K562 (cell line): ENCODE measurements around the gene OTOG. TPM values are rescaled to one million over a fixed set of nuclear protein-coding genes. Genes with fewer than 3 reads are reported as not detected.

Experiments used
- ATAC-seq: fragments of 200-7000 bp; cut with Tn5 transposase; 3 replicates; pipeline ENCODE4 v1.9.1; 2020; ENCODE audit warnings: moderate library complexity
- BruUV-seq: library from RNA; stranded (reverse); fragments of 400-500 nt; replicated peaks from 2 replicates; lab custom pipeline; 2021; lab: Mats Ljungman, UMichigan
- CTCF ChIA-PET: fragments of 300-600 bp; formaldehyde crosslinking; extraction: SDS; loops from one replicate; lab custom pipeline; 2021; ENCODE audit warnings: low intra/inter-chr PET ratio; lab: Yijun Ruan, JAX
- POLR2A ChIA-PET: fragments of 300-600, 350-650 bp; sonication (Branson Sonifier 250); formaldehyde crosslinking; extraction: SDS; loops from one replicate; lab custom pipeline; 2021; ENCODE audit warnings: antibody characterized with exemption, inconsistent platforms; lab: Yijun Ruan, JAX
- DNase-seq, 4 experiments: peaks; one replicate each; pipeline versions ENCODE4 v3.0.0 to v3.0.0-alpha.2; 2011 to 2018; ENCODE audit warnings: low spot score in 3 of 4, mixed read lengths in 3 of 4; ENCODE audit errors: extremely low read depth in 1 of 4
- FAIRE-seq: peaks from 2 replicates; lab custom pipeline; 2011; peaks lifted over from hg19 to GRCh38; lab: Jason Lieb, UNC
- H2AFZ ChIP-seq: 2 replicates; pipeline ENCODE4 v1.6.0; 2011; ENCODE audit warnings: low read depth, low read length, control low read depth, inconsistent platforms
- H3K27ac ChIP-seq: fragments of 200-600 bp; 3 replicates; pipeline ENCODE4 v1.8.0; 2011; ENCODE audit warnings: low read depth, mild to moderate bottlenecking, control low read depth, inconsistent platforms, low read length, moderate library complexity, mixed read lengths; ENCODE audit errors: extremely low read depth
- H3K27me3 ChIP-seq, 2 experiments: fragments of 300-600 bp in 1 of 2; 2 replicates in 1 of 2; 3 replicates in 1 of 2; pipeline versions ENCODE4 v1.6.0 to v1.8.0; 2011; ENCODE audit warnings: inconsistent platforms in 2 of 2, low read length in 2 of 2, mild to moderate bottlenecking in 1 of 2, mixed read lengths in 1 of 2, moderate library complexity in 1 of 2; ENCODE audit not compliant: control insufficient read depth in 2 of 2, insufficient read depth in 2 of 2
- H3K36me3 ChIP-seq: fragments of 300-600 bp; 3 replicates; pipeline ENCODE4 v1.8.0; 2011; ENCODE audit warnings: mild to moderate bottlenecking, low read length, inconsistent platforms; ENCODE audit not compliant: control insufficient read depth, insufficient read depth
- H3K4me1 ChIP-seq, 2 experiments: fragments of 200-600 bp in 1 of 2; replicated peaks in 1 of 2; 2 replicates in 1 of 2; 3 replicates in 1 of 2; pipeline versions ENCODE4 v1.5.1 to v1.8.0; 2011; ENCODE audit warnings: inconsistent platforms in 2 of 2, low read length in 2 of 2, mild to moderate bottlenecking in 1 of 2, mixed read lengths in 1 of 2, moderate library complexity in 1 of 2; ENCODE audit not compliant: control insufficient read depth in 2 of 2, insufficient read depth in 2 of 2
- H3K4me2 ChIP-seq: 2 replicates; pipeline ENCODE4 v1.6.1; 2011; ENCODE audit warnings: low read length, control low read depth, inconsistent platforms, mixed read lengths; ENCODE audit not compliant: insufficient read depth
- H3K4me3 ChIP-seq: fragments of 200-600 bp; sonication (generic), shearing (Covaris generic); 2 replicates; pipeline ENCODE4 v1.5.1; 2016; ENCODE audit warnings: control low read depth, inconsistent platforms
- H3K79me2 ChIP-seq: fragments of 200-600 bp; 3 replicates; pipeline ENCODE4 v1.8.0; 2011; ENCODE audit warnings: low read length, inconsistent platforms; ENCODE audit not compliant: control insufficient read depth, insufficient read depth
- H3K9ac ChIP-seq, 2 experiments: 2 replicates each; pipeline versions ENCODE4 v1.6.0 to v1.6.1; 2011; ENCODE audit warnings: low read depth in 2 of 2, low read length in 2 of 2, control low read depth in 1 of 2, inconsistent platforms in 1 of 2, mild to moderate bottlenecking in 1 of 2, mixed read lengths in 1 of 2; ENCODE audit not compliant: insufficient read depth in 1 of 2
- H3K9me1 ChIP-seq: one replicate; pipeline ENCODE4 v1.6.0; 2011; ENCODE audit warnings: inconsistent platforms, mild to moderate bottlenecking, low read length, moderate library complexity; ENCODE audit not compliant: control insufficient read depth, insufficient read depth
- H3K9me3 ChIP-seq: replicated peaks from 2 replicates; pipeline ENCODE4 v1.5.1; 2011; ENCODE audit warnings: low read depth, low read length, inconsistent platforms; ENCODE audit not compliant: control insufficient read depth, insufficient read depth
- H4K20me1 ChIP-seq: replicated peaks from 2 replicates; pipeline ENCODE4 v1.6.1; 2011; ENCODE audit warnings: low read length, inconsistent platforms, mixed read lengths; ENCODE audit not compliant: control insufficient read depth, insufficient read depth
- CREBBP ChIP-seq: IDR thresholded peaks from one replicate; pipeline ENCODE4 v1.6.1; 2012; ENCODE audit warnings: low read depth, mild to moderate bottlenecking, control low read depth, inconsistent platforms, low read length
- XRCC3 ChIP-seq: fragments of 450-650 bp; IDR thresholded peaks from 2 replicates; pipeline ENCODE4 v1.6.1; 2017; ENCODE audit warnings: mild to moderate bottlenecking, moderate library complexity
- ZNF217 ChIP-seq: sonication (generic); formaldehyde crosslinking; IDR thresholded peaks from 2 replicates; pipeline ENCODE4 v1.8.0; 2022; ENCODE audit warnings: mild to moderate bottlenecking, missing genetic modification reagents
- ZNF445 ChIP-seq: fragments of 250-450 bp; sonication (Bioruptor Pico); IDR thresholded peaks from 2 replicates; pipeline ENCODE4 v1.4.0; 2020; ENCODE audit warnings: low read depth, mild to moderate bottlenecking, moderate library complexity
- ZNF695 ChIP-seq: fragments of 450-650 bp; formaldehyde crosslinking; IDR thresholded peaks from 2 replicates; pipeline ENCODE4 v1.4.0; 2020; ENCODE audit warnings: mild to moderate bottlenecking, moderate library complexity
- WGBS: fragments of 100-300 bp; shearing (Covaris generic); methylation state at CpG from one replicate; pipeline ENCODE4 v1.1.6; 2016; ENCODE audit warnings: low coverage, mixed read lengths; ENCODE audit not compliant: insufficient coverage; ENCODE audit errors: missing lambda C conversion rate; 5-methylcytosine and 5-hydroxymethylcytosine counted together
- in situ Hi-C: fragments of 300-500 bp; cut with MboI; formaldehyde crosslinking; loops from 4 replicates; pipeline ENCODE4 v1.15.0; 2018; ENCODE audit warnings: inconsistent platforms, mixed read lengths
- intact Hi-C: fragments of 100-400 bp; cut with micrococcal nuclease; formaldehyde crosslinking; loops from 2 replicates; pipeline ENCODE4 v1.14.2; 2022
- polyA plus RNA-seq, 8 experiments: library from polyadenylated mRNA; depleted of rRNA in 4 of 8; stranded (reverse) in 5 of 8; unstranded in 3 of 8; fragments of >200 nt; fragmentation: Nextera tagmentation in 2 of 8; fragmentation: Illumina TruSeq in 1 of 8; extraction: Ambion mirVana in 2 of 8; extraction: Trizol in 1 of 8; gene quantifications; 2 replicates each; pipeline versions ENCODE4 v1.2.1 to v1.2.3, GENCODE V29; 2011 to 2014; ENCODE audit warnings: inconsistent platforms in 1 of 8, missing spikeins in 1 of 8
- total RNA-seq, 7 experiments: library from RNA; depleted of rRNA in 6 of 7; stranded (reverse); fragments of >200 nt in 6 of 7; fragmentation: Illumina TruSeq in 2 of 7; extraction: Trizol in 2 of 7; gene quantifications; 2 replicates each; pipeline versions ENCODE4 v1.2.1 to v1.2.3, GENCODE V29; 2011 to 2021; ENCODE audit warnings: low replicate concordance in 1 of 7
- TF ChIP-seq, protein P1 (sequence below): fragments of 250-450 bp; sonication (Bioruptor Pico); IDR thresholded peaks from 2 replicates; pipeline ENCODE4 v1.4.0; 2020; ENCODE audit warnings: mild to moderate bottlenecking, moderate library complexity
- TF ChIP-seq, protein P2 (sequence below), 2 experiments: fragments of 450-650 bp in 1 of 2; sonication (generic) in 1 of 2; formaldehyde crosslinking in 1 of 2; IDR thresholded peaks; 2 replicates each; pipeline versions ENCODE4 v1.7.1 to v1.9.0; 2016 to 2022; ENCODE audit warnings: inconsistent platforms in 1 of 2, mild to moderate bottlenecking in 1 of 2, missing genetic modification reagents in 1 of 2
- TF ChIP-seq, protein P3 (sequence below): fragments of 250-450 bp; sonication (Bioruptor Pico); IDR thresholded peaks from 2 replicates; pipeline ENCODE4 v1.8.0; 2022; ENCODE audit warnings: inconsistent platforms

OTOG gene
- total and polyA plus RNA-seq, 9 of the 15 experiments (the other 6 are each of a cell fraction or from before 2014, with no cell fraction given): not detected

DNA sequence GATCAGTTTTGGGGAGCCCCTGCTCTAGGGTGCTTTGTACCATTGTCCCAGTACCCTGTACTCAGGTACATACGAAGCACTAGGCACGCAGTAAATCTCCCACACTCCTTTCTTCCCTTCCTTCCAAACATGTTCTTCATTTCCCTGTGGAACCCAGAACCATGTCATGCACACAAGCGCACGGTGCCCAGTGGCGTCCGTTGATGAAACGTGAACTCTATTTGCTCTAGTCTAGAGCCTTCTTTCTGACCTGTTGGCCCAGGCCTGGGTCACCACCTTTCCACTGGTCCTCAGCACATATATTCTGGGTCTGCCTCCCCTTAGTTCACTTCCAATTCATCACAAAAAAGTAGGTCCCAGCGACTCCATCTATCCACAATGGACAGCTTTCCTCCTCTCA is 9.8 kb upstream of the OTOG start:
- Histone ChIP-seq H4K20me1 (peaks cover 5% of the 10 kb centered on the region), H3K79me2 (no peaks in the 10 kb centered on the region), H3K4me2 (no peak overlapping the region), H3K4me1 (no peaks in the 10 kb centered on the region), H3K27ac (no peak overlapping the region), H3K27me3 (peaks cover 3 to 45% of the 10 kb centered on the region in 2 experiments; a peak in 4 of 5 replicates), H3K4me3 (no peak overlapping the region), H3K9ac (no peak overlapping the region), H2AFZ (no peak overlapping the region), H3K9me3 (no peaks in the 10 kb centered on the region), H3K36me3 (no peaks in the 10 kb centered on the region), H3K9me1 (no peaks in the 10 kb centered on the region)
- intact Hi-C loops (no loop called here), in situ Hi-C loops (no loop called here)
- BruUV-seq: no TSS peak
- DNase-seq: no peak
- ChIA-PET POLR2A (interaction anchor here (0.6 to 0.7 kb wide), 2 partner anchors 9 to 383 kb away, joined by 3 read pairs; no protein-coding TSS in a partner anchor), CTCF (no interaction called here)
- no peak for ATAC-seq
- FAIRE-seq: no peak
- 0% methylated on average over 8 of the region's 8 CpGs for WGBS
- TF ChIP-seq, protein P1, sequence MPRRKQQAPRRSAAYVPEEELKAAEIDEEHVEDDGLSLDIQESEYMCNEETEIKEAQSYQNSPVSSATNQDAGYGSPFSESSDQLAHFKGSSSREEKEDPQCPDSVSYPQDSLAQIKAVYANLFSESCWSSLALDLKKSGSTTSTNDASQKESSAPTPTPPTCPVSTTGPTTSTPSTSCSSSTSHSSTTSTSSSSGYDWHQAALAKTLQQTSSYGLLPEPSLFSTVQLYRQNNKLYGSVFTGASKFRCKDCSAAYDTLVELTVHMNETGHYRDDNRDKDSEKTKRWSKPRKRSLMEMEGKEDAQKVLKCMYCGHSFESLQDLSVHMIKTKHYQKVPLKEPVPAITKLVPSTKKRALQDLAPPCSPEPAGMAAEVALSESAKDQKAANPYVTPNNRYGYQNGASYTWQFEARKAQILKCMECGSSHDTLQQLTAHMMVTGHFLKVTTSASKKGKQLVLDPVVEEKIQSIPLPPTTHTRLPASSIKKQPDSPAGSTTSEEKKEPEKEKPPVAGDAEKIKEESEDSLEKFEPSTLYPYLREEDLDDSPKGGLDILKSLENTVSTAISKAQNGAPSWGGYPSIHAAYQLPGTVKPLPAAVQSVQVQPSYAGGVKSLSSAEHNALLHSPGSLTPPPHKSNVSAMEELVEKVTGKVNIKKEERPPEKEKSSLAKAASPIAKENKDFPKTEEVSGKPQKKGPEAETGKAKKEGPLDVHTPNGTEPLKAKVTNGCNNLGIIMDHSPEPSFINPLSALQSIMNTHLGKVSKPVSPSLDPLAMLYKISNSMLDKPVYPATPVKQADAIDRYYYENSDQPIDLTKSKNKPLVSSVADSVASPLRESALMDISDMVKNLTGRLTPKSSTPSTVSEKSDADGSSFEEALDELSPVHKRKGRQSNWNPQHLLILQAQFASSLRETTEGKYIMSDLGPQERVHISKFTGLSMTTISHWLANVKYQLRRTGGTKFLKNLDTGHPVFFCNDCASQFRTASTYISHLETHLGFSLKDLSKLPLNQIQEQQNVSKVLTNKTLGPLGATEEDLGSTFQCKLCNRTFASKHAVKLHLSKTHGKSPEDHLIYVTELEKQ (CRISPR knock-in tag): no peak
- TF ChIP-seq XRCC3 (no peak), ZNF445 (CRISPR knock-in tag) (no peak), ZNF217 (CRISPR knock-in tag) (no peak), ZNF695 (CRISPR knock-in tag) (no peak), CREBBP (no peak)
- TF ChIP-seq, protein P2, sequence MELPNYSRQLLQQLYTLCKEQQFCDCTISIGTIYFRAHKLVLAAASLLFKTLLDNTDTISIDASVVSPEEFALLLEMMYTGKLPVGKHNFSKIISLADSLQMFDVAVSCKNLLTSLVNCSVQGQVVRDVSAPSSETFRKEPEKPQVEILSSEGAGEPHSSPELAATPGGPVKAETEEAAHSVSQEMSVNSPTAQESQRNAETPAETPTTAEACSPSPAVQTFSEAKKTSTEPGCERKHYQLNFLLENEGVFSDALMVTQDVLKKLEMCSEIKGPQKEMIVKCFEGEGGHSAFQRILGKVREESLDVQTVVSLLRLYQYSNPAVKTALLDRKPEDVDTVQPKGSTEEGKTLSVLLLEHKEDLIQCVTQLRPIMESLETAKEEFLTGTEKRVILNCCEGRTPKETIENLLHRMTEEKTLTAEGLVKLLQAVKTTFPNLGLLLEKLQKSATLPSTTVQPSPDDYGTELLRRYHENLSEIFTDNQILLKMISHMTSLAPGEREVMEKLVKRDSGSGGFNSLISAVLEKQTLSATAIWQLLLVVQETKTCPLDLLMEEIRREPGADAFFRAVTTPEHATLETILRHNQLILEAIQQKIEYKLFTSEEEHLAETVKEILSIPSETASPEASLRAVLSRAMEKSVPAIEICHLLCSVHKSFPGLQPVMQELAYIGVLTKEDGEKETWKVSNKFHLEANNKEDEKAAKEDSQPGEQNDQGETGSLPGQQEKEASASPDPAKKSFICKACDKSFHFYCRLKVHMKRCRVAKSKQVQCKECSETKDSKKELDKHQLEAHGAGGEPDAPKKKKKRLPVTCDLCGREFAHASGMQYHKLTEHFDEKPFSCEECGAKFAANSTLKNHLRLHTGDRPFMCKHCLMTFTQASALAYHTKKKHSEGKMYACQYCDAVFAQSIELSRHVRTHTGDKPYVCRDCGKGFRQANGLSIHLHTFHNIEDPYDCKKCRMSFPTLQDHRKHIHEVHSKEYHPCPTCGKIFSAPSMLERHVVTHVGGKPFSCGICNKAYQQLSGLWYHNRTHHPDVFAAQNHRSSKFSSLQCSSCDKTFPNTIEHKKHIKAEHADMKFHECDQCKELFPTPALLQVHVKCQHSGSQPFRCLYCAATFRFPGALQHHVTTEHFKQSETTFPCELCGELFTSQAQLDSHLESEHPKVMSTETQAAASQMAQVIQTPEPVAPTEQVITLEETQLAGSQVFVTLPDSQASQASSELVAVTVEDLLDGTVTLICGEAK (IDR thresholded peaks at IDR 0.05): no peak
- TF ChIP-seq, protein P2 (CRISPR knock-in tag; IDR thresholded peaks at IDR 0.05): no peak
- TF ChIP-seq, protein P3, sequence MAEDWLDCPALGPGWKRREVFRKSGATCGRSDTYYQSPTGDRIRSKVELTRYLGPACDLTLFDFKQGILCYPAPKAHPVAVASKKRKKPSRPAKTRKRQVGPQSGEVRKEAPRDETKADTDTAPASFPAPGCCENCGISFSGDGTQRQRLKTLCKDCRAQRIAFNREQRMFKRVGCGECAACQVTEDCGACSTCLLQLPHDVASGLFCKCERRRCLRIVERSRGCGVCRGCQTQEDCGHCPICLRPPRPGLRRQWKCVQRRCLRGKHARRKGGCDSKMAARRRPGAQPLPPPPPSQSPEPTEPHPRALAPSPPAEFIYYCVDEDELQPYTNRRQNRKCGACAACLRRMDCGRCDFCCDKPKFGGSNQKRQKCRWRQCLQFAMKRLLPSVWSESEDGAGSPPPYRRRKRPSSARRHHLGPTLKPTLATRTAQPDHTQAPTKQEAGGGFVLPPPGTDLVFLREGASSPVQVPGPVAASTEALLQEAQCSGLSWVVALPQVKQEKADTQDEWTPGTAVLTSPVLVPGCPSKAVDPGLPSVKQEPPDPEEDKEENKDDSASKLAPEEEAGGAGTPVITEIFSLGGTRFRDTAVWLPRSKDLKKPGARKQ: no peak
